SU-DHL-6 (cell line): ENCODE results near the gene ACO2.

Source experiments
- EZH2phosphoT487 ChIP-seq: fragments of 200-600 bp; sonication (generic), shearing (Covaris generic); conservative IDR thresholded peaks from 2 replicates; pipeline ENCODE4 v1.6.1; 2018; ENCODE audit warnings: mild to moderate bottlenecking, antibody characterized with exemption, low read length, moderate library complexity, mixed read lengths
- TF ChIP-seq, protein P1 (sequence below): fragments of 200-600 bp; sonication (generic); IDR thresholded peaks from one replicate; pipeline ENCODE4 v1.5.1; 2017; ENCODE audit warnings: antibody characterized with exemption, mild to moderate bottlenecking, low read length, moderate library complexity; ENCODE audit not compliant: insufficient read depth, poor library complexity, severe bottlenecking

DNA sequence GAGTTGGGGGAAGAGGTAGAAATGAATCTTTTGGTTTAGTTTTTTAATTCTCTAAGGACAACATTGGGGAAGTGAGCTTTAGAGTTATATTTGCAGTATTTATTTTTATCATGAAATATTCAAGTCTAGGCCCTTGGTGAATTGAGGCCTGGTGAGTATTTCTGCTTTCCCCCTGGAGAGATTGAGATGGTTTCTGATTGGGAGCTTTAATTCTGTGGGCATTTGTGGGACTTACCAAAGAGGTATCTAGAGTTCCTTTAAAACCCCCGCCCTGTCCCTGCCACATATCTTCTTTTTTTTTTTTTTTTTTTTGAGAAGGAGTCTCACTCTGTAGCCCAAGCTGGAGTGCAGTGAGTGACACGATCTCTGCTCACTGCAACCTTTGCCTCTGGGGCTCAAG lies 9.6 kb downstream of the ACO2 start:
- TF ChIP-seq, protein P1, sequence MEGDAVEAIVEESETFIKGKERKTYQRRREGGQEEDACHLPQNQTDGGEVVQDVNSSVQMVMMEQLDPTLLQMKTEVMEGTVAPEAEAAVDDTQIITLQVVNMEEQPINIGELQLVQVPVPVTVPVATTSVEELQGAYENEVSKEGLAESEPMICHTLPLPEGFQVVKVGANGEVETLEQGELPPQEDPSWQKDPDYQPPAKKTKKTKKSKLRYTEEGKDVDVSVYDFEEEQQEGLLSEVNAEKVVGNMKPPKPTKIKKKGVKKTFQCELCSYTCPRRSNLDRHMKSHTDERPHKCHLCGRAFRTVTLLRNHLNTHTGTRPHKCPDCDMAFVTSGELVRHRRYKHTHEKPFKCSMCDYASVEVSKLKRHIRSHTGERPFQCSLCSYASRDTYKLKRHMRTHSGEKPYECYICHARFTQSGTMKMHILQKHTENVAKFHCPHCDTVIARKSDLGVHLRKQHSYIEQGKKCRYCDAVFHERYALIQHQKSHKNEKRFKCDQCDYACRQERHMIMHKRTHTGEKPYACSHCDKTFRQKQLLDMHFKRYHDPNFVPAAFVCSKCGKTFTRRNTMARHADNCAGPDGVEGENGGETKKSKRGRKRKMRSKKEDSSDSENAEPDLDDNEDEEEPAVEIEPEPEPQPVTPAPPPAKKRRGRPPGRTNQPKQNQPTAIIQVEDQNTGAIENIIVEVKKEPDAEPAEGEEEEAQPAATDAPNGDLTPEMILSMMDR = no peak
- no peak for TF ChIP-seq EZH2phosphoT487
